H1 (cell line): ENCODE results near the gene PIGH. TPM values are rescaled to one million over a fixed set of nuclear protein-coding genes. Genes with fewer than 3 reads are reported as not detected.

Experiments
- CTCF ChIA-PET: fragments of 300-600 bp; sonication (Branson Sonifier 250); formaldehyde crosslinking; loops from one replicate; lab custom pipeline; 2021; ENCODE audit not compliant: partially characterized antibody; lab: Charles Lee
- POLR2A ChIA-PET: fragments of 300-600 bp; sonication (Branson Sonifier 250); formaldehyde crosslinking; loops from one replicate; lab custom pipeline; 2021; ENCODE audit warnings: inconsistent platforms; ENCODE audit not compliant: partially characterized antibody; lab: Charles Lee
- DNase-seq, 2 experiments: peaks; one replicate each; pipeline versions ENCODE4 v3.0.0 to v3.0.0-alpha.2; 2010 to 2022; ENCODE audit warnings: low spot score in 2 of 2, low read depth in 1 of 2, mixed read lengths in 1 of 2
- FAIRE-seq: peaks from 2 replicates; lab custom pipeline; 2011; peaks lifted over from hg19 to GRCh38; lab: Jason Lieb, UNC
- H2AFZ ChIP-seq: 2 replicates; pipeline ENCODE4 v1.8.1; 2012; ENCODE audit warnings: low read length, inconsistent platforms
- H2AK5ac ChIP-seq: 2 replicates; pipeline ENCODE4 v1.6.1; 2013; ENCODE audit warnings: low read depth, low read length
- H2BK120ac ChIP-seq: replicated peaks from 2 replicates; pipeline ENCODE3; 2013; ENCODE audit warnings: low read depth, low read length, inconsistent platforms
- H2BK12ac ChIP-seq: 2 replicates; pipeline ENCODE4 v1.6.1; 2013; ENCODE audit warnings: low read depth, low read length
- H2BK15ac ChIP-seq: 2 replicates; pipeline ENCODE4 v1.6.1; 2013; ENCODE audit warnings: low read length
- H2BK20ac ChIP-seq: 2 replicates; pipeline ENCODE4 v1.6.1; 2013; ENCODE audit warnings: low read length
- H2BK5ac ChIP-seq: 2 replicates; pipeline ENCODE4 v1.6.1; 2013; ENCODE audit warnings: low read depth, low read length
- H3K14ac ChIP-seq: 2 replicates; pipeline ENCODE4 v1.6.1; 2013; ENCODE audit warnings: inconsistent platforms; ENCODE audit not compliant: insufficient read length
- H3K18ac ChIP-seq: 2 replicates; pipeline ENCODE4 v1.6.1; 2013; ENCODE audit warnings: low read length; ENCODE audit errors: extremely low read depth
- H3K23ac ChIP-seq: 2 replicates; pipeline ENCODE4 v1.6.1; 2013; ENCODE audit warnings: inconsistent platforms; ENCODE audit not compliant: insufficient read length
- H3K23me2 ChIP-seq: 2 replicates; pipeline ENCODE4 v1.6.1; 2013; ENCODE audit warnings: low read depth, low read length
- H3K27ac ChIP-seq: 2 replicates; pipeline ENCODE4 v1.6.1; 2011; ENCODE audit warnings: low read depth, low read length, inconsistent platforms
- H3K27me3 ChIP-seq, 4 experiments: replicated peaks in 1 of 4; 1 replicate in 1 of 4; 2 replicates in 3 of 4; pipeline versions ENCODE4 v1.6.1 to v1.8.1; 2011 to 2013; ENCODE audit warnings: low read length in 3 of 4, mild to moderate bottlenecking in 3 of 4, inconsistent platforms in 2 of 4, mixed read lengths in 2 of 4, moderate library complexity in 1 of 4; ENCODE audit not compliant: control insufficient read depth in 3 of 4, insufficient read depth in 3 of 4; ENCODE audit errors: extremely low read depth in 1 of 4
- H3K36me3 ChIP-seq, 4 experiments: 2 replicates each; pipeline versions ENCODE4 v1.6.1 to v1.8.1; 2011 to 2013; ENCODE audit warnings: mild to moderate bottlenecking in 4 of 4, low read length in 3 of 4, moderate library complexity in 2 of 4, control low read depth in 1 of 4, inconsistent platforms in 1 of 4; ENCODE audit not compliant: insufficient read depth in 4 of 4, control insufficient read depth in 2 of 4
- H3K4ac ChIP-seq: replicated peaks from 2 replicates; pipeline ENCODE3; 2013; ENCODE audit warnings: low read length, low read depth, mixed read lengths, inconsistent platforms; ENCODE audit not compliant: insufficient read length
- H3K4me1 ChIP-seq, 4 experiments: replicated peaks in 1 of 4; 1 replicate in 1 of 4; 2 replicates in 3 of 4; pipeline versions ENCODE4 v1.6.1 to v1.8.1; 2011 to 2013; ENCODE audit warnings: low read length in 3 of 4, inconsistent platforms in 2 of 4, mixed read lengths in 1 of 4; ENCODE audit not compliant: insufficient read depth in 4 of 4, control insufficient read depth in 3 of 4
- H3K4me2 ChIP-seq, 2 experiments: 2 replicates each; pipeline versions ENCODE4 v1.6.1 to v1.8.1; 2011 to 2013; ENCODE audit warnings: low read depth in 2 of 2, low read length in 2 of 2, control low read depth in 1 of 2, inconsistent platforms in 1 of 2, mild to moderate bottlenecking in 1 of 2; ENCODE audit not compliant: insufficient read depth in 1 of 2
- H3K4me3 ChIP-seq, 4 experiments: fragments of 200-600, 300-600 bp in 1 of 4; sonication (generic), shearing (Covaris generic), sonication (Bioruptor Twin) in 1 of 4; 2 replicates each; pipeline versions ENCODE4 v1.5.1 to v1.8.1; 2011 to 2016; ENCODE audit warnings: low read length in 4 of 4, low read depth in 3 of 4, control low read depth in 2 of 4, inconsistent platforms in 2 of 4, mild to moderate bottlenecking in 2 of 4, mixed read lengths in 1 of 4, moderate library complexity in 1 of 4; ENCODE audit not compliant: insufficient read depth in 2 of 4; ENCODE audit errors: extremely low read depth in 1 of 4
- H3K56ac ChIP-seq: replicated peaks from 2 replicates; pipeline ENCODE3; 2013; ENCODE audit warnings: low read depth, mild to moderate bottlenecking, mixed read lengths, low read length, inconsistent platforms; ENCODE audit not compliant: insufficient read length
- H3K79me1 ChIP-seq: 2 replicates; pipeline ENCODE4 v1.6.1; 2013; ENCODE audit warnings: low read depth, low read length, control low read depth
- H3K79me2 ChIP-seq, 2 experiments: 2 replicates each; pipeline versions ENCODE4 v1.6.1 to v1.8.1; 2012 to 2013; ENCODE audit warnings: low read length in 2 of 2, mild to moderate bottlenecking in 2 of 2, inconsistent platforms in 1 of 2; ENCODE audit not compliant: insufficient read depth in 2 of 2, control insufficient read depth in 1 of 2
- H3K9ac ChIP-seq, 4 experiments: replicated peaks in 1 of 4; 1 replicate in 1 of 4; 2 replicates in 3 of 4; pipeline versions ENCODE4 v1.6.1 to v1.8.1; 2011 to 2013; ENCODE audit warnings: low read depth in 3 of 4, low read length in 3 of 4, control low read depth in 2 of 4, mild to moderate bottlenecking in 2 of 4, moderate library complexity in 2 of 4, inconsistent platforms in 1 of 4; ENCODE audit errors: extremely low read depth in 1 of 4
- H3K9me3 ChIP-seq, 2 experiments: 2 replicates each; pipeline versions ENCODE4 v1.6.1 to v1.8.1; 2012 to 2013; ENCODE audit warnings: mild to moderate bottlenecking in 2 of 2, moderate library complexity in 2 of 2, control low read depth in 1 of 2, inconsistent platforms in 1 of 2, low read depth in 1 of 2, low read length in 1 of 2, mixed read lengths in 1 of 2; ENCODE audit not compliant: insufficient read depth in 2 of 2
- H4K20me1 ChIP-seq, 2 experiments: replicated peaks in 1 of 2; 2 replicates each; pipeline versions ENCODE3 to v1.8.1; 2011 to 2013; ENCODE audit warnings: inconsistent platforms in 2 of 2, low read length in 2 of 2, mild to moderate bottlenecking in 1 of 2; ENCODE audit not compliant: insufficient read depth in 2 of 2, control insufficient read depth in 1 of 2
- H4K5ac ChIP-seq: 2 replicates; pipeline ENCODE4 v1.6.1; 2013; ENCODE audit warnings: low read length, low read depth, mixed read lengths, inconsistent platforms; ENCODE audit not compliant: insufficient read length
- H4K8ac ChIP-seq: 2 replicates; pipeline ENCODE4 v1.8.0; 2013; ENCODE audit warnings: mild to moderate bottlenecking, moderate library complexity, low read length, inconsistent platforms; ENCODE audit not compliant: insufficient read depth; ENCODE audit errors: extremely low read depth
- H4K91ac ChIP-seq: replicated peaks from 2 replicates; pipeline ENCODE3; 2013; ENCODE audit warnings: low read length, mixed read lengths, inconsistent platforms; ENCODE audit not compliant: insufficient read length
- ASH2L ChIP-seq: fragments of 200-600, 300-600 bp; sonication (generic); IDR thresholded peaks from one replicate; pipeline ENCODE4 v1.7.1; 2017; ENCODE audit warnings: low read length
- BACH1 ChIP-seq: IDR thresholded peaks from 2 replicates; pipeline ENCODE4 v1.6.1; 2012; ENCODE audit warnings: low read length, improper control_type of control experiment
- BRCA1 ChIP-seq: IDR thresholded peaks from 2 replicates; pipeline ENCODE4 v1.6.1; 2012; ENCODE audit warnings: low read depth, low read length, improper control_type of control experiment
- EGR1 ChIP-seq: IDR thresholded peaks from 2 replicates; pipeline ENCODE4 v1.6.1; 2011; ENCODE audit warnings: low read depth, low read length, borderline replicate concordance
- KDM4A ChIP-seq: IDR thresholded peaks from one replicate; pipeline ENCODE4 v1.7.1; 2012; ENCODE audit warnings: low read depth, mild to moderate bottlenecking, moderate library complexity, low read length, inconsistent platforms; ENCODE audit not compliant: severe bottlenecking
- MAFK ChIP-seq: IDR thresholded peaks from 2 replicates; pipeline ENCODE4 v1.6.1; 2012; ENCODE audit warnings: low read depth, mild to moderate bottlenecking, improper control_type of control experiment, low read length
- MAX ChIP-seq: IDR thresholded peaks from 2 replicates; pipeline ENCODE4 v1.6.1; 2012; ENCODE audit warnings: inconsistent platforms
- POLR2AphosphoS5 ChIP-seq: IDR thresholded peaks from 2 replicates; pipeline ENCODE4 v1.6.1; 2011; ENCODE audit warnings: low read depth, low read length
- RBBP5 ChIP-seq: IDR thresholded peaks from 2 replicates; pipeline ENCODE4 v1.7.1; 2012; ENCODE audit warnings: low read depth, mild to moderate bottlenecking, inconsistent platforms, low read length, moderate library complexity, borderline replicate concordance
- SP1 ChIP-seq: IDR thresholded peaks from 2 replicates; pipeline ENCODE4 v1.6.1; 2011; ENCODE audit warnings: low read depth, low read length
- SUZ12 ChIP-seq: fragments of 200-600 bp; sonication (generic); IDR thresholded peaks from 2 replicates; pipeline ENCODE4 v1.6.1; 2012; ENCODE audit warnings: mild to moderate bottlenecking, inconsistent platforms, low read length, moderate library complexity, mixed read lengths
- ZNF274 ChIP-seq: IDR thresholded peaks from 2 replicates; pipeline ENCODE4 v1.7.0; 2012; ENCODE audit warnings: low read length, borderline replicate concordance; ENCODE audit errors: extremely low read depth
- WGBS, 2 experiments: shearing (Covaris generic) in 1 of 2; methylation state at CpG; one replicate each; pipeline versions ENCODE4 v1.1.6 to v1.1.7; 2013 to 2015; ENCODE audit warnings: low lambda C conversion rate in 2 of 2, mixed read lengths in 2 of 2, inconsistent platforms in 1 of 2, low coverage in 1 of 2, missing lambda C conversion rate in 1 of 2; ENCODE audit not compliant: insufficient replicate concordance in 2 of 2, insufficient coverage in 1 of 2, insufficient read length in 1 of 2; ENCODE audit errors: extremely low coverage in 1 of 2, missing lambda C conversion rate in 1 of 2; 5-methylcytosine and 5-hydroxymethylcytosine counted together
- polyA plus RNA-seq, 7 experiments: library from polyadenylated mRNA; depleted of rRNA in 3 of 7; stranded (reverse) in 5 of 7; unstranded in 2 of 7; fragments of >200 nt in 5 of 7; fragments of 200-250 nt in 2 of 7; gene quantifications; 1 replicate in 5 of 7; 2 replicates in 1 of 7; 4 replicates in 1 of 7; pipeline versions ENCODE4 v1.2.1 to v1.2.3, GENCODE V29; 2011 to 2013; ENCODE audit warnings: missing spikeins in 2 of 7, mixed read lengths in 2 of 7
- total RNA-seq: library from RNA; stranded (reverse); fragmentation: NEBNext Ultra II Directional; extraction: Animal tissue kit (Norgen Biotek cat#: 25700); gene quantifications from 2 replicates; pipeline ENCODE4 v1.2.1, GENCODE V29; 2021

The PIGH gene
- total and polyA plus RNA-seq, 2 of the 8 experiments (the other 6 are each of a cell fraction or from before 2014, with no cell fraction given): 7.2 to 8.6 TPM

DNA sequence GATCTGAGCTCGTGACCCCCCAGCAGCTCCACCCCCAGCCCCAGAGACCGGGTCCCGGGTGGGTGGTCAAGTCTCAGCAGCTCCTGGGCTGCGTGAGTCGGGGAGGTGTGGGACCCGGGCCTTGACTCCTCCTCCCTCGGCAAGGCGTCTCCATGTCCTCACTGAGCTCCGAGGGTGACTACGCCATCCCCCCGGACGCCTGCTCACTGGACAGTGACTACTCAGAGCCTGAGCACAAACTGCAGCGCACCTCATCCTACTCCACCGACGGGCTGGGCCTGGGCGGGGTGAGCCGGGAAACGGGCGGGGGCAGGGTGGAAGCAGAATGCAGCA, 28.1 kb downstream of the PIGH start:
- Histone ChIP-seq H3K4me2 (no peak overlapping the region), H3K36me3 (peaks cover 3 to 7% (median 4%) of the 10 kb centered on the region in 4 experiments; a peak in 3 of 8 replicates), H3K23me2 (no peaks in the 10 kb centered on the region), H3K4me1 (no peaks in the 10 kb centered on the region), H3K27ac (no peak overlapping the region), H2BK12ac (no peak overlapping the region), H4K91ac (no peak overlapping the region), H4K8ac (no peak overlapping the region), H3K9me3 (no peaks in the 10 kb centered on the region), H3K4ac (no peak overlapping the region)
- no peak for DNase-seq
- TF ChIP-seq ASH2L (no peak), BRCA1 (no peak), SUZ12 (no peak), SP1 (no peak), KDM4A (no peak), BACH1 (no peak), ZNF274 (no peak), MAFK (no peak), MAX (no peak), EGR1 (no peak), POLR2AphosphoS5 (no peak), RBBP5 (no peak)
- TF ChIP-seq, all 59 proteins: peak for 0
- Histone ChIP-seq H3K27me3 (no peaks in the 10 kb centered on the region), H4K5ac (no peak overlapping the region), H2AFZ (no peak overlapping the region), H3K79me2 (no peaks in the 10 kb centered on the region), H3K23ac (no peak overlapping the region), H3K4me3 (no peak overlapping the region), H2AK5ac (no peak overlapping the region), H3K56ac (no peak overlapping the region), H3K18ac (no peak overlapping the region), H4K20me1 (peaks cover 2 to 3% of the 10 kb centered on the region in 2 experiments), H3K79me1 (no peaks in the 10 kb centered on the region), H2BK20ac (no peak overlapping the region), H3K9ac (no peak overlapping the region), H2BK120ac (no peak overlapping the region), H2BK15ac (no peak overlapping the region), H2BK5ac (no peak overlapping the region), H3K14ac (no peak overlapping the region)
- CTCF ChIA-PET: interaction anchor here (0.7 to 28.8 kb wide), 34 partner anchors 10 to 217 kb away, joined by 3 to 924 read pairs (median 7); partner anchors contain the start of genes ARG2, PIGH and PLEKHH1
- POLR2A ChIA-PET: interaction anchor here (0.7 to 2.8 kb wide), 5 partner anchors 12 to 43 kb away, joined by 3 to 10 read pairs (median 3); partner anchors contain the start of gene PLEKHH1
- WGBS, 2 experiments: 85% methylated on average over 8 of the region's 19 CpGs; no CpG with 5 or more reads in 1 of the 2 experiments
- no peak for FAIRE-seq
